SK-N-SH (cell line): ENCODE results near the gene LCN6. TPM values are rescaled to one million over a fixed set of nuclear protein-coding genes. Genes with fewer than 3 reads are reported as not detected.

Experiments used
- CTCF ChIA-PET: fragments of 300-600, 350-600 bp; formaldehyde crosslinking; extraction: SDS; loops from one replicate; lab custom pipeline; 2021; lab: Yijun Ruan, JAX
- POLR2A ChIA-PET: fragments of 350-600 bp; sonication (Branson Sonifier 250); formaldehyde crosslinking; extraction: SDS; loops from one replicate; lab custom pipeline; 2020; ENCODE audit warnings: antibody characterized with exemption, inconsistent platforms; lab: Yijun Ruan, JAX
- DNase-seq: peaks from one replicate; pipeline ENCODE4 v3.0.0; 2012
- H2AFZ ChIP-seq: fragments of 200-600 bp; sonication (generic); 2 replicates; pipeline ENCODE4 v1.8.1; 2016; ENCODE audit warnings: antibody characterized with exemption, mild to moderate bottlenecking, low read depth
- H3F3A ChIP-seq: fragments of 200-600 bp; sonication (generic); replicated peaks from 2 replicates; pipeline ENCODE3; 2016; ENCODE audit warnings: antibody characterized with exemption, mild to moderate bottlenecking; ENCODE audit not compliant: insufficient read depth
- H3K27ac ChIP-seq, 2 experiments: fragments of 200-500 bp in 1 of 2; fragments of 200-600 bp in 1 of 2; sonication (Bioruptor generic) in 1 of 2; sonication (generic), shearing (Covaris generic) in 1 of 2; 2 replicates each; pipeline versions ENCODE4 v1.5.1 to v1.6.1; 2014 to 2016; ENCODE audit warnings: low read depth in 2 of 2, inconsistent platforms in 1 of 2, low read length in 1 of 2, mild to moderate bottlenecking in 1 of 2, mixed read lengths in 1 of 2
- H3K27me3 ChIP-seq: fragments of 200-600 bp; sonication (generic), shearing (Covaris generic); 2 replicates; pipeline ENCODE4 v1.6.1; 2016; ENCODE audit warnings: mixed run types; ENCODE audit not compliant: insufficient read depth
- H3K36me3 ChIP-seq, 2 experiments: fragments of 200-500 bp in 1 of 2; fragments of 200-600 bp in 1 of 2; sonication (Bioruptor generic) in 1 of 2; sonication (generic) in 1 of 2; replicated peaks in 1 of 2; 2 replicates each; pipeline versions ENCODE3 to v1.5.1; 2014 to 2016; ENCODE audit warnings: low read length in 1 of 2, mild to moderate bottlenecking in 1 of 2; ENCODE audit not compliant: insufficient read depth in 2 of 2, control insufficient read depth in 1 of 2
- H3K4me1 ChIP-seq, 2 experiments: fragments of 200-500 bp in 1 of 2; fragments of 200-600 bp in 1 of 2; sonication (Bioruptor generic) in 1 of 2; sonication (generic), shearing (Covaris generic) in 1 of 2; 2 replicates each; pipeline versions ENCODE4 v1.5.1 to v1.6.1; 2014 to 2016; ENCODE audit warnings: low read depth in 1 of 2, low read length in 1 of 2, mixed run types in 1 of 2; ENCODE audit not compliant: insufficient read depth in 2 of 2, control insufficient read depth in 1 of 2
- H3K4me2 ChIP-seq: fragments of 200-600 bp; sonication (generic), shearing (Covaris generic); 2 replicates; pipeline ENCODE4 v1.6.1; 2017; ENCODE audit warnings: mixed run types
- H3K4me3 ChIP-seq, 2 experiments: fragments of 200-500 bp in 1 of 2; fragments of 200-600 bp in 1 of 2; sonication (Bioruptor generic) in 1 of 2; sonication (generic), shearing (Covaris generic) in 1 of 2; 2 replicates each; pipeline versions ENCODE4 v1.5.1 to v1.8.1; 2014 to 2016; ENCODE audit warnings: low read depth in 2 of 2, inconsistent platforms in 1 of 2, low read length in 1 of 2, mild to moderate bottlenecking in 1 of 2, mixed read lengths in 1 of 2, moderate library complexity in 1 of 2
- H3K79me2 ChIP-seq: fragments of 200-600 bp; sonication (generic); 2 replicates; pipeline ENCODE4 v1.8.1; 2017; ENCODE audit warnings: mild to moderate bottlenecking; ENCODE audit not compliant: insufficient read depth
- H3K9ac ChIP-seq: fragments of 200-600 bp; sonication (generic); 2 replicates; pipeline ENCODE4 v1.6.1; 2017; ENCODE audit warnings: mixed run types
- H3K9me2 ChIP-seq: fragments of 200-600 bp; sonication (generic); 2 replicates; pipeline ENCODE4 v1.6.1; 2017; ENCODE audit warnings: mixed run types
- H3K9me3 ChIP-seq: fragments of 200-600 bp; sonication (generic); 2 replicates; pipeline ENCODE4 v1.6.1; 2017; ENCODE audit warnings: mixed run types, mild to moderate bottlenecking, moderate library complexity
- H4K20me1 ChIP-seq: fragments of 200-600 bp; sonication (generic); 2 replicates; pipeline ENCODE4 v1.6.1; 2017; ENCODE audit warnings: mild to moderate bottlenecking, mixed run types; ENCODE audit not compliant: insufficient read depth
- ELF1 ChIP-seq: IDR thresholded peaks from 2 replicates; pipeline ENCODE4 v1.4.0; 2012
- EZH2phosphoT487 ChIP-seq: fragments of 200-600 bp; sonication (generic); IDR thresholded peaks from 2 replicates; pipeline ENCODE4 v1.6.1; 2017; ENCODE audit warnings: low read depth, mixed run types, mild to moderate bottlenecking, antibody characterized with exemption, moderate library complexity, borderline replicate concordance
- FOXJ3 ChIP-seq: sonication (generic); formaldehyde crosslinking; IDR thresholded peaks from 2 replicates; pipeline ENCODE4 v1.5.1; 2020; ENCODE audit warnings: mild to moderate bottlenecking, missing genetic modification reagents
- GABPA ChIP-seq: IDR thresholded peaks from 2 replicates; pipeline ENCODE4 v1.4.0; 2012; ENCODE audit warnings: low read depth, mild to moderate bottlenecking
- MXI1 ChIP-seq: IDR thresholded peaks from 2 replicates; pipeline ENCODE4 v1.6.1; 2012; ENCODE audit warnings: mild to moderate bottlenecking, low read depth, low read length, improper control_type of control experiment
- NFIC ChIP-seq: IDR thresholded peaks from 2 replicates; pipeline ENCODE4 v1.4.0; 2012; ENCODE audit warnings: borderline replicate concordance
- NRF1 ChIP-seq: IDR thresholded peaks from 2 replicates; pipeline ENCODE4 v1.6.1; 2012; ENCODE audit warnings: low read depth, mild to moderate bottlenecking, low read length
- PBX3 ChIP-seq: IDR thresholded peaks from 2 replicates; pipeline ENCODE4; 2012
- POLR2AphosphoS5 ChIP-seq: IDR thresholded peaks from 2 replicates; pipeline ENCODE4 v1.6.1; 2012; ENCODE audit warnings: low read depth, low read length
- RAD21 ChIP-seq: IDR thresholded peaks from 2 replicates; pipeline ENCODE4 v1.6.1; 2012; ENCODE audit warnings: mild to moderate bottlenecking, low read length
- RCOR1 ChIP-seq: fragments of 150-350 bp; IDR thresholded peaks from 2 replicates; pipeline ENCODE4 v1.6.1; 2017; ENCODE audit warnings: antibody characterized with exemption, low read length
- RFX5 ChIP-seq: IDR thresholded peaks from 2 replicates; pipeline ENCODE4 v1.6.1; 2012; ENCODE audit warnings: mild to moderate bottlenecking, improper control_type of control experiment, low read length
- SIN3A ChIP-seq: IDR thresholded peaks from 2 replicates; pipeline ENCODE4 v1.6.1; 2012; ENCODE audit warnings: low read depth, mild to moderate bottlenecking, low read length, moderate library complexity, borderline replicate concordance
- SMC3 ChIP-seq: IDR thresholded peaks from 2 replicates; pipeline ENCODE4 v1.6.1; 2012; ENCODE audit warnings: low read depth, low read length, improper control_type of control experiment
- YY1 ChIP-seq: IDR thresholded peaks from 2 replicates; pipeline ENCODE4 v1.4.0; 2012; ENCODE audit warnings: low read depth, mild to moderate bottlenecking
- WGBS: methylation state at CpG from one replicate; pipeline ENCODE4 v1.1.6; 2017; ENCODE audit warnings: low lambda C conversion rate; 5-methylcytosine and 5-hydroxymethylcytosine counted together
- polyA plus RNA-seq, 3 experiments: library from polyadenylated mRNA; depleted of rRNA; stranded (reverse); fragments of >200 nt; gene quantifications; 2 replicates each; pipeline ENCODE4 v1.2.3, GENCODE V29; 2012

Gene LCN6
- polyA plus RNA-seq, 1 of the 3 experiments (the other 2 are of a cell fraction): not detected

DNA sequence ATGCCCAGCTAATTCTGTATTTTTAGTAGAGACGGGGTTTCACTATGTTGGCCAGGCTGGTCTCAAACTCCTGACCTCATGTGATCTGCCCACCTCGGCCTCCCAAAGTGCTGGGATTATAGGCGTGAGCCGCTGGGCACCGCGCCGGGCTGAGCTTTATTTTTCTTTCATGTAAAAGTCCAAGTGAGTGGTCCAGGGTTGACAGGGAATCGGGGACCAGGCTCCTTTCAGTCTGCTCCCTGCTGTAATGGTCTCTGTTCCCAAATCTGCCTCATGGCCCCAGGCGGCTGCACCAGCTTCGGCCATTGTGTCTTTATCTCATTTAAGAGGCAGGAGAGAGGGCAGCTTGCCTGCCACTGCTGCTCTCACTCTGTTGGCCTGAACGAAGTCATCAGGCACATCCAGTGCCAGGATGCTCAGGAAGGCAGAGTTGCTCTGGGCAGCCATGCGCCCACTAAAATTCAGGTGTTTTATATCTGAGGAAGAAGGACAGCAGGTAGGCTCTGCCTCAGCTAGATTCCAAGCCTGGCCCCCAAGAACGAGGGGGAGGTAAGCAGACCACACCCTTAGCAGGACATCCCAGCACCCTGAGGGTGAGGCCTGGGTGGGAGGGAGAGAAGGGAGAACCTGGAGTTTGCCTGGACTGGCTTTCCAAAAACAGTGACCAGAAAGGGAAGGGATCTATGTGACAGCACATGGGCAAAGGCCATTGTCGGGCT lies 46.1 kb upstream of the LCN6 start:
- Histone ChIP-seq H4K20me1 (peaks cover 5% of the 10 kb centered on the region; the same call in 1 of the 2 replicates), H3K4me3 (no peak overlapping the region), H3K79me2 (peaks cover 11% of the 10 kb centered on the region), H3K9ac (no peak overlapping the region), H3F3A (peaks cover 16% of the 10 kb centered on the region), H3K36me3 (peaks cover 0 to 9% of the 10 kb centered on the region in 2 experiments), H2AFZ (no peak overlapping the region), H3K9me3 (no peaks in the 10 kb centered on the region), H3K27me3 (no peaks in the 10 kb centered on the region), H3K9me2 (no peaks in the 10 kb centered on the region), H3K4me1 (peaks cover 7 to 50% of the 10 kb centered on the region in 2 experiments), H3K4me2 (no peak overlapping the region), H3K27ac (peak overlapping the region in 1 of 2 experiments; percentile 23; a peak in 1 of 4 replicates)
- no peak for DNase-seq
- CTCF ChIA-PET: interaction anchor here (0.7 to 5.0 kb wide), 5 partner anchors 13 to 241 kb away, joined by 3 to 36 read pairs (median 4); partner anchors contain the start of gene AJM1
- POLR2A ChIA-PET: interaction anchor here (0.6 kb wide), 1 partner anchor 190 kb away, joined by 4 read pairs; no protein-coding TSS in a partner anchor
- TF ChIP-seq RFX5: no peak
- no peak for TF ChIP-seq NRF1
- no peak for TF ChIP-seq MXI1
- TF ChIP-seq FOXJ3 (CRISPR knock-in tag): no peak
- no peak for TF ChIP-seq SMC3
- no peak for TF ChIP-seq ELF1
- TF ChIP-seq YY1: no peak
- TF ChIP-seq POLR2AphosphoS5: no peak
- TF ChIP-seq RCOR1: no peak
- no peak for TF ChIP-seq RAD21
- TF ChIP-seq GABPA: no peak
- no peak for TF ChIP-seq SIN3A
- TF ChIP-seq EZH2phosphoT487: no peak
- no peak for TF ChIP-seq NFIC
- no peak for TF ChIP-seq PBX3
- WGBS: 92% methylated on average over 14 of the region's 14 CpGs

GRCh38 chr9:136793086-136793946 lies 45.0 kb upstream of the LCN6 start:
- CTCF ChIA-PET: interaction anchor here (0.7 to 5.0 kb wide), 14 partner anchors 11 to 242 kb away, joined by 3 to 36 read pairs (median 4); partner anchors contain the start of genes AJM1 and LCN15
- H3K36me3 ChIP-seq: peaks cover 0 to 9% of the 10 kb centered on the region in 2 experiments
- no peak for DNase-seq
- no peak overlapping the region for H3K9ac ChIP-seq
- no peak overlapping the region for H3K4me3 ChIP-seq
- H3K4me2 ChIP-seq: no peak overlapping the region
- peaks cover 7 to 42% of the 10 kb centered on the region in 2 experiments for H3K4me1 ChIP-seq
- TF ChIP-seq PBX3 (peak; percentile 50), GABPA (no peak)
- TF ChIP-seq, all 33 proteins: peak for 1
- Histone ChIP-seq H3K79me2 (peaks cover 11% of the 10 kb centered on the region), H3K9me3 (no peaks in the 10 kb centered on the region), H3K27ac (no peak overlapping the region), H3F3A (peaks cover 16% of the 10 kb centered on the region), H3K9me2 (no peaks in the 10 kb centered on the region), H4K20me1 (peaks cover 5% of the 10 kb centered on the region; the same call in 1 of the 2 replicates), H3K27me3 (no peaks in the 10 kb centered on the region), H2AFZ (no peak overlapping the region)
- 92% methylated on average over 12 of the region's 17 CpGs for WGBS
- POLR2A ChIA-PET: no interaction called here
